Measurements from ENCODE around the gene SIRT7.

DNA sequence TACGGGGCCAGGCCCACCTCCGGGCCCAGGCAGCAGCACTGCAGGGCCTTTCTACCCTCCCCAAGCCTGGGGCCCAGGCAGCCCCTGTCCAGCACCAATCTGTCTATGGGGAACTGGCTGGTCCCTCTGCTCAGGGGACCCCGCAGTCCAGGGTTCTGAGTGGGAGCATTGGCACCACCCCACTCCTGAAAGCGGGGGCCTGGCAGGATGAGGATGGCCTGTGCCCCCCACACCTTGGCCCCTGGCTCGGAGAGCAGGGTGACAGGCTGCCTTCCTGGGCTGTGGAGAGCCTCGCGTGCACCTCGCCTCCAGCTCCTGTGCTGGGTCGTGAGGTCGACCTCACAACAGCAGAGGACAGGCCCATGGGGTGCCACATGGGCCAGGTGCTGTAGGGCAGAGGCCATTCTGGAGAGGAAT, 14.6 kb downstream of the SIRT7 start:
- TF ChIP-seq, protein P1, sequence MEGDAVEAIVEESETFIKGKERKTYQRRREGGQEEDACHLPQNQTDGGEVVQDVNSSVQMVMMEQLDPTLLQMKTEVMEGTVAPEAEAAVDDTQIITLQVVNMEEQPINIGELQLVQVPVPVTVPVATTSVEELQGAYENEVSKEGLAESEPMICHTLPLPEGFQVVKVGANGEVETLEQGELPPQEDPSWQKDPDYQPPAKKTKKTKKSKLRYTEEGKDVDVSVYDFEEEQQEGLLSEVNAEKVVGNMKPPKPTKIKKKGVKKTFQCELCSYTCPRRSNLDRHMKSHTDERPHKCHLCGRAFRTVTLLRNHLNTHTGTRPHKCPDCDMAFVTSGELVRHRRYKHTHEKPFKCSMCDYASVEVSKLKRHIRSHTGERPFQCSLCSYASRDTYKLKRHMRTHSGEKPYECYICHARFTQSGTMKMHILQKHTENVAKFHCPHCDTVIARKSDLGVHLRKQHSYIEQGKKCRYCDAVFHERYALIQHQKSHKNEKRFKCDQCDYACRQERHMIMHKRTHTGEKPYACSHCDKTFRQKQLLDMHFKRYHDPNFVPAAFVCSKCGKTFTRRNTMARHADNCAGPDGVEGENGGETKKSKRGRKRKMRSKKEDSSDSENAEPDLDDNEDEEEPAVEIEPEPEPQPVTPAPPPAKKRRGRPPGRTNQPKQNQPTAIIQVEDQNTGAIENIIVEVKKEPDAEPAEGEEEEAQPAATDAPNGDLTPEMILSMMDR (IDR thresholded peaks at IDR 0.05), result no peak
- TF ChIP-seq POLR2A (IDR thresholded peaks at IDR 0.05), result no peak
